ENCODE data around the gene PRR30. TPM values are rescaled to one million over a fixed set of nuclear protein-coding genes. Genes with fewer than 3 reads are reported as not detected.
"Not testable (repeated sequence)": the region's sequence is repeated elsewhere in the genome, so short reads cannot be mapped to it uniquely, and the experiment has no call there.

Gene PRR30
- total RNA-seq, 2 donors from 2014 or later = 1.1 TPM; not detected in 1

- Histone ChIP-seq H3K4me1 (replicated peaks) (no peaks in the 10 kb centered on the region), H3K36me3 (no peaks in the 10 kb centered on the region), H3K27me3 (replicated peaks; ENCODE audit: insufficient read depth) (no peaks in the 10 kb centered on the region), H3K27ac (no peak overlapping the region), H3K4me3 (no peak overlapping the region), H3K9me3 (no peaks in the 10 kb centered on the region)
- no peak for DNase-seq (ENCODE audit: low spot score)
- intact Hi-C loops (cut with DNase I) = no loop called here
- 61% methylated on average over 4 of the region's 4 CpGs for WGBS
- no peak for TF ChIP-seq POLR2AphosphoS5 (IDR thresholded peaks at IDR 0.05)
- TF ChIP-seq CTCF (IDR thresholded peaks at IDR 0.05) = no peak
- TF ChIP-seq POLR2A (IDR thresholded peaks at IDR 0.05) = no peak
Observed at GRCh38 chr2:27182346-27182745, 43.1 kb upstream of the PRR30 start.

DNA sequence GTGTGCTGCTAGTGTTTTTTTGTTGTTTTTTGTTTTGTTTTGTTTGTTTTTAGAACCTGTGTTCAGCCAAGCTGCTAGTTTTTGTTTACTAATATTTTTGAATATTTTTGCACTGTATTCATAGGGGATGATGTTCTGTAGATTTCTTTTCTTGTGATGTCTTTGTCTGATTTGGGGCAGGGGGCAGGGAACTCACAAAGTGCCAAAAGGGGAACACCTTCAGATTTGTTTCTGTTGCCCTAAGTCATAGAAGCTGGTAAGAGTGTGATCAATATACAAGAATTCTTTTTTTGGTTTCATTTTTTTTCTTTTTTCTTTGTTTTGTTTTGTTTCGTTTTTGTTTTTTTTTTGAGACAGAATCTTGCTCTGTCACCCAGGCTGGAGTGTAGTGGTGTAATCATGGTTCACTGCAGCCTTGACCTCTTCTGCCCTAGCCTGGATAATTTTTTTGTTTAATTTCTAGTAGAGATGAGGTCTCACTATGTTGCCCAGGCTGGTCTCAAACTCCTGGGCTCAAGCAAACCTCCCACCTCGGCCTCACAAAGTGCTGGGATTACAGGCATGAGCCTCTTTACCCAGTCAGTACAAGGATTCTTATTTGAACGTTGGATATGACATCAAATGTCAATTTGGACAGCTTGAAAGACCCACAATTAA lies 40.3 kb upstream of the PRR30 start:
- Histone ChIP-seq H3K27ac (no peak overlapping the region), H3K27me3 (replicated peaks; ENCODE audit: insufficient read depth) (no peaks in the 10 kb centered on the region), H3K4me1 (replicated peaks) (no peaks in the 10 kb centered on the region), H3K36me3 (no peaks in the 10 kb centered on the region), H3K4me3 (no peak overlapping the region), H3K9me3 (no peaks in the 10 kb centered on the region)
- intact Hi-C loops (cut with DNase I) = no loop called here
- WGBS = 79% methylated on average over 3 of the region's 3 CpGs
- TF ChIP-seq POLR2AphosphoS5 (IDR thresholded peaks at IDR 0.05) (no peak), POLR2A (IDR thresholded peaks at IDR 0.05) (no peak), CTCF (IDR thresholded peaks at IDR 0.05) (no peak)
- no peak for DNase-seq (ENCODE audit: low spot score)

- Histone ChIP-seq H3K36me3 (no peaks in the 10 kb centered on the region), H3K4me1 (replicated peaks) (no peaks in the 10 kb centered on the region), H3K9me3 (no peaks in the 10 kb centered on the region), H3K4me3 (no peak overlapping the region), H3K27me3 (replicated peaks; ENCODE audit: insufficient read depth) (no peaks in the 10 kb centered on the region), H3K27ac (no peak overlapping the region)
- TF ChIP-seq CTCF (IDR thresholded peaks at IDR 0.05) = no peak
- no peak for TF ChIP-seq POLR2AphosphoS5 (IDR thresholded peaks at IDR 0.05)
- no peak for TF ChIP-seq POLR2A (IDR thresholded peaks at IDR 0.05)
- intact Hi-C loops (cut with DNase I) = no loop called here
- DNase-seq (ENCODE audit: low spot score) = no peak
- WGBS = 93% methylated on average over 3 of the region's 3 CpGs
Observed at GRCh38 chr2:27178469-27178868, 39.3 kb upstream of the PRR30 start.

- intact Hi-C loops (cut with DNase I) = no loop called here
- Histone ChIP-seq H3K36me3 (no peaks in the 10 kb centered on the region), H3K4me3 (no peak overlapping the region), H3K4me1 (replicated peaks) (no peaks in the 10 kb centered on the region), H3K27ac (no peak overlapping the region), H3K27me3 (replicated peaks; ENCODE audit: insufficient read depth) (no peaks in the 10 kb centered on the region), H3K9me3 (no peaks in the 10 kb centered on the region)
- 73% methylated on average over 15 of the region's 15 CpGs for WGBS
- TF ChIP-seq POLR2A (IDR thresholded peaks at IDR 0.05) (no peak), CTCF (IDR thresholded peaks at IDR 0.05) (no peak), POLR2AphosphoS5 (IDR thresholded peaks at IDR 0.05) (no peak)
- DNase-seq (ENCODE audit: low spot score) = no peak
Observed at GRCh38 chr2:27177441-27178351, 38.5 kb upstream of the PRR30 start.

DNA sequence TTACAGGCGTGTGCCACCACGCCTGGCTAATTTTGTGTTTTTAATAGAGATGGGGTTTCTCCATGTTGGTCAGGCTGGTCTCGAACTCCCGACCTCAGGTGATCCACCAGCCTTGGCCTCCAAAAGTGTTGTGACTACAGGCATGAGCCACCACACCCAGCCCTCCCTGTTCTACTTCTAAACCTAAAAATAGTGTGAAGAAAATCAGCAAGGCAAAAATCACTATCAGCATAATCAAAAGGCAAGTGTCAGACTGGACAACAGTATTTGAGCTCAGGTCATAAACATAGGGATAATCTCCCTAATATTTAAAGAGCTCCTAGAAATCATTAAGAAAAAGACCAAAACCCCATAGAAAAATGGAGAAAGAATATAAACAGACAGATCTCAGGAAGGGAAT lies 36.6 kb upstream of the PRR30 start:
- intact Hi-C loops (cut with DNase I); H3K9me3 ChIP-seq; DNase-seq (ENCODE audit: low spot score); H3K36me3 ChIP-seq; H3K27ac ChIP-seq; H3K4me1 ChIP-seq (replicated peaks); H3K4me3 ChIP-seq; H3K27me3 ChIP-seq (replicated peaks; ENCODE audit: insufficient read depth): not testable (repeated sequence)
- 95% methylated on average over 4 of the region's 4 CpGs for WGBS
